Measurements from ENCODE around the gene SNX12.

DNA sequence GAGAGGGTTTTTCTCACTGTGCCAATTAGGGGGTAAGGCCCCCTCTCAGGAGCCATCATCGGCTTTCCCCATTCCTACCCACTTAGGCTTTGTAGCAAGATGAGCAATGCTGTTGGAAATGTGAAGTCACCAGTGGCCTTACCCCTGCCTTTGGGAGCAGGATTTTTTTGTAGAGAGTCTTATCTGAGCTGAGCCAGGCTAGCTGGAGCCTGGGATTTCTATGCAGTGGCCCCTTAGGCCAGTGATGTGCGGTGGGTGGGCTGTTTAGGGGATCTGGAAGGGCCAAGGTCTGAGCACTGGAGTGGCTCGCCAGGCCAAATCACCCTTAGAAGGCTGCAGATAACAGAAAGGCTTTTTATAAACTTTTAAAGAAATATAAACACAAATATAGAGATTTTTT is 34.2 kb upstream of the SNX12 start:
- TF ChIP-seq, protein P1, sequence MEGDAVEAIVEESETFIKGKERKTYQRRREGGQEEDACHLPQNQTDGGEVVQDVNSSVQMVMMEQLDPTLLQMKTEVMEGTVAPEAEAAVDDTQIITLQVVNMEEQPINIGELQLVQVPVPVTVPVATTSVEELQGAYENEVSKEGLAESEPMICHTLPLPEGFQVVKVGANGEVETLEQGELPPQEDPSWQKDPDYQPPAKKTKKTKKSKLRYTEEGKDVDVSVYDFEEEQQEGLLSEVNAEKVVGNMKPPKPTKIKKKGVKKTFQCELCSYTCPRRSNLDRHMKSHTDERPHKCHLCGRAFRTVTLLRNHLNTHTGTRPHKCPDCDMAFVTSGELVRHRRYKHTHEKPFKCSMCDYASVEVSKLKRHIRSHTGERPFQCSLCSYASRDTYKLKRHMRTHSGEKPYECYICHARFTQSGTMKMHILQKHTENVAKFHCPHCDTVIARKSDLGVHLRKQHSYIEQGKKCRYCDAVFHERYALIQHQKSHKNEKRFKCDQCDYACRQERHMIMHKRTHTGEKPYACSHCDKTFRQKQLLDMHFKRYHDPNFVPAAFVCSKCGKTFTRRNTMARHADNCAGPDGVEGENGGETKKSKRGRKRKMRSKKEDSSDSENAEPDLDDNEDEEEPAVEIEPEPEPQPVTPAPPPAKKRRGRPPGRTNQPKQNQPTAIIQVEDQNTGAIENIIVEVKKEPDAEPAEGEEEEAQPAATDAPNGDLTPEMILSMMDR (IDR thresholded peaks at IDR 0.05) = no peak
- TF ChIP-seq MXD4 (CRISPR knock-in tag; IDR thresholded peaks at IDR 0.05; ENCODE audit: borderline replicate concordance) (no peak), ZNF138 (CRISPR knock-in tag; conservative IDR thresholded peaks at IDR 0.05) (no peak), NFYB (CRISPR knock-in tag; conservative IDR thresholded peaks at IDR 0.05; ENCODE audit: low read depth) (no peak), ZNF317 (CRISPR knock-in tag; IDR thresholded peaks at IDR 0.05; ENCODE audit: borderline replicate concordance, low read depth) (no peak)
- TF ChIP-seq, protein P2, sequence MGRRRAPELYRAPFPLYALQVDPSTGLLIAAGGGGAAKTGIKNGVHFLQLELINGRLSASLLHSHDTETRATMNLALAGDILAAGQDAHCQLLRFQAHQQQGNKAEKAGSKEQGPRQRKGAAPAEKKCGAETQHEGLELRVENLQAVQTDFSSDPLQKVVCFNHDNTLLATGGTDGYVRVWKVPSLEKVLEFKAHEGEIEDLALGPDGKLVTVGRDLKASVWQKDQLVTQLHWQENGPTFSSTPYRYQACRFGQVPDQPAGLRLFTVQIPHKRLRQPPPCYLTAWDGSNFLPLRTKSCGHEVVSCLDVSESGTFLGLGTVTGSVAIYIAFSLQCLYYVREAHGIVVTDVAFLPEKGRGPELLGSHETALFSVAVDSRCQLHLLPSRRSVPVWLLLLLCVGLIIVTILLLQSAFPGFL (CRISPR knock-in tag; IDR thresholded peaks at IDR 0.05; ENCODE audit: borderline replicate concordance) = no peak
- TF ChIP-seq, protein P3, sequence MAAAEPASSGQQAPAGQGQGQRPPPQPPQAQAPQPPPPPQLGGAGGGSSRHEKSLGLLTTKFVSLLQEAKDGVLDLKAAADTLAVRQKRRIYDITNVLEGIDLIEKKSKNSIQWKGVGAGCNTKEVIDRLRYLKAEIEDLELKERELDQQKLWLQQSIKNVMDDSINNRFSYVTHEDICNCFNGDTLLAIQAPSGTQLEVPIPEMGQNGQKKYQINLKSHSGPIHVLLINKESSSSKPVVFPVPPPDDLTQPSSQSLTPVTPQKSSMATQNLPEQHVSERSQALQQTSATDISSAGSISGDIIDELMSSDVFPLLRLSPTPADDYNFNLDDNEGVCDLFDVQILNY (CRISPR knock-in tag; IDR thresholded peaks at IDR 0.05) = no peak
- TF ChIP-seq, protein P4, sequence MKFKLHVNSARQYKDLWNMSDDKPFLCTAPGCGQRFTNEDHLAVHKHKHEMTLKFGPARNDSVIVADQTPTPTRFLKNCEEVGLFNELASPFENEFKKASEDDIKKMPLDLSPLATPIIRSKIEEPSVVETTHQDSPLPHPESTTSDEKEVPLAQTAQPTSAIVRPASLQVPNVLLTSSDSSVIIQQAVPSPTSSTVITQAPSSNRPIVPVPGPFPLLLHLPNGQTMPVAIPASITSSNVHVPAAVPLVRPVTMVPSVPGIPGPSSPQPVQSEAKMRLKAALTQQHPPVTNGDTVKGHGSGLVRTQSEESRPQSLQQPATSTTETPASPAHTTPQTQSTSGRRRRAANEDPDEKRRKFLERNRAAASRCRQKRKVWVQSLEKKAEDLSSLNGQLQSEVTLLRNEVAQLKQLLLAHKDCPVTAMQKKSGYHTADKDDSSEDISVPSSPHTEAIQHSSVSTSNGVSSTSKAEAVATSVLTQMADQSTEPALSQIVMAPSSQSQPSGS (CRISPR knock-in tag; IDR thresholded peaks at IDR 0.05; ENCODE audit: borderline replicate concordance, low read depth) = no peak
- TF ChIP-seq, protein P5, sequence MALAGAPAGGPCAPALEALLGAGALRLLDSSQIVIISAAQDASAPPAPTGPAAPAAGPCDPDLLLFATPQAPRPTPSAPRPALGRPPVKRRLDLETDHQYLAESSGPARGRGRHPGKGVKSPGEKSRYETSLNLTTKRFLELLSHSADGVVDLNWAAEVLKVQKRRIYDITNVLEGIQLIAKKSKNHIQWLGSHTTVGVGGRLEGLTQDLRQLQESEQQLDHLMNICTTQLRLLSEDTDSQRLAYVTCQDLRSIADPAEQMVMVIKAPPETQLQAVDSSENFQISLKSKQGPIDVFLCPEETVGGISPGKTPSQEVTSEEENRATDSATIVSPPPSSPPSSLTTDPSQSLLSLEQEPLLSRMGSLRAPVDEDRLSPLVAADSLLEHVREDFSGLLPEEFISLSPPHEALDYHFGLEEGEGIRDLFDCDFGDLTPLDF (CRISPR knock-in tag; IDR thresholded peaks at IDR 0.05) = no peak
- TF ChIP-seq, protein P6, sequence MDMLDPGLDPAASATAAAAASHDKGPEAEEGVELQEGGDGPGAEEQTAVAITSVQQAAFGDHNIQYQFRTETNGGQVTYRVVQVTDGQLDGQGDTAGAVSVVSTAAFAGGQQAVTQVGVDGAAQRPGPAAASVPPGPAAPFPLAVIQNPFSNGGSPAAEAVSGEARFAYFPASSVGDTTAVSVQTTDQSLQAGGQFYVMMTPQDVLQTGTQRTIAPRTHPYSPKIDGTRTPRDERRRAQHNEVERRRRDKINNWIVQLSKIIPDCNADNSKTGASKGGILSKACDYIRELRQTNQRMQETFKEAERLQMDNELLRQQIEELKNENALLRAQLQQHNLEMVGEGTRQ (CRISPR knock-in tag; IDR thresholded peaks at IDR 0.05) = no peak
- TF ChIP-seq, protein P7, sequence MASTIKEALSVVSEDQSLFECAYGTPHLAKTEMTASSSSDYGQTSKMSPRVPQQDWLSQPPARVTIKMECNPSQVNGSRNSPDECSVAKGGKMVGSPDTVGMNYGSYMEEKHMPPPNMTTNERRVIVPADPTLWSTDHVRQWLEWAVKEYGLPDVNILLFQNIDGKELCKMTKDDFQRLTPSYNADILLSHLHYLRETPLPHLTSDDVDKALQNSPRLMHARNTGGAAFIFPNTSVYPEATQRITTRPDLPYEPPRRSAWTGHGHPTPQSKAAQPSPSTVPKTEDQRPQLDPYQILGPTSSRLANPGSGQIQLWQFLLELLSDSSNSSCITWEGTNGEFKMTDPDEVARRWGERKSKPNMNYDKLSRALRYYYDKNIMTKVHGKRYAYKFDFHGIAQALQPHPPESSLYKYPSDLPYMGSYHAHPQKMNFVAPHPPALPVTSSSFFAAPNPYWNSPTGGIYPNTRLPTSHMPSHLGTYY (CRISPR knock-in tag; IDR thresholded peaks at IDR 0.05) = no peak
